Astrocyte of the hippocampus (primary cell): ENCODE measurements around the gene FAM193B.
"Not testable (repeated sequence)": the region's sequence is repeated elsewhere in the genome, so short reads cannot be mapped to it uniquely, and the experiment has no call there.

Source experiments
- DNase-seq: peaks from one replicate; pipeline ENCODE4 v3.0.0; 2011; ENCODE audit warnings: low read depth, low spot score

The FAM193B gene

DNA sequence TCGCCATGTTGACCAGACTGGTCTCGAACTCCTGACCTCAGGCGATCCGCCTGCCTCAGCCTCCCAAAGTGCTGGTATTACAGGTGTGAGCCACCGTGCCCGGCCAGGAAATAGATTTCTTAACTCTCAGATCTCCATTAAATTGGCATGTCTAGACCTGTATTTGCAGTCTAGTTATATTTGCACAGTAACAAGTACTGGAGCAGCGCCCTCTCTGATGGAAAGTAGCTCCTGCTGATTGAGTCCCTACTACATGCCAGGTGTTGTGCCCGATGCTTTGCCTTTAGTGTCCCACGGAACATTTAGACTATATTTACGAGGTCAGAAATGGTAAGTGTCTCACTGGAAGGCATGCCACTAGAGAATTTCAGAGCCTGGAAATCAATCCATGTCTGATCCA lies 21.8 kb upstream of the FAM193B start:
- DNase-seq = no peak

DNA sequence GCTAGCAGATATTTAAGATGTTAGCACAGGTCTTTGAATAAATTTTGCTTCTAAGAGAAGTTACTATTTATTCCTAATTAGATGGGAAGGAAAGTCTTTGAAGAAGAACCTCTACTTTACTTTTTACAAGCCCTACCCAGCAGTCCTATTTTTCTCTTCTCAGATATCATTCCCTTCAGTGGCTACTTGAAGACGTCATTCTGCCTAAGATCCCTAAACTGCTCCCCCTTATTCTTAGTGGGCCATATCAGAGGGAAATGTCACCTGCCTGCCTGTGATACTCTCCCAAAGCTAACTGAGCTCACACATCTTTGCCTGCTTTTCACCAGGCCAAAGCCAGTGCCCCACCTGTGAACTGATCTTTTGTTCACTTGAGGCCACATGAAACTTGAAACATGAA lies 21.1 kb upstream of the FAM193B start:
- no peak for DNase-seq

DNA sequence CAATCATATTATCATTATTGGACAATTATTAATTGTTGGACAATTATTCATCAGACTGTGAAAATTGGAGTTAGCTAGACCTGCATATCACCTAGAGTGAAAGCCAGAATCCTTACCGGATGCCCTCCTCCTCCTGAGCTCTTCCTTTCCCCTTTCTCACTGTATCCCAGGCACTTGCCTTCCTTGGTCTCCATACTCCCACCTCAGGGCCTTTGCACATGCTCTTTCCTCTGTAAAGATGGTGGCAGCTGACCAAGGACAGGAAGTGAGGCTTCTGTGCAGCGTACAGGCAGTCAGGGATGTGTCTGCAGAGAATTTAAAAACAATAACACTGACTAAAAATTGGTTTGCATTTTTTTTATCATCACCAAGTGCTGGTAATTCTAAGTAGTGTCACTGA lies 15.5 kb upstream of the FAM193B start:
- DNase-seq = no peak

DNA sequence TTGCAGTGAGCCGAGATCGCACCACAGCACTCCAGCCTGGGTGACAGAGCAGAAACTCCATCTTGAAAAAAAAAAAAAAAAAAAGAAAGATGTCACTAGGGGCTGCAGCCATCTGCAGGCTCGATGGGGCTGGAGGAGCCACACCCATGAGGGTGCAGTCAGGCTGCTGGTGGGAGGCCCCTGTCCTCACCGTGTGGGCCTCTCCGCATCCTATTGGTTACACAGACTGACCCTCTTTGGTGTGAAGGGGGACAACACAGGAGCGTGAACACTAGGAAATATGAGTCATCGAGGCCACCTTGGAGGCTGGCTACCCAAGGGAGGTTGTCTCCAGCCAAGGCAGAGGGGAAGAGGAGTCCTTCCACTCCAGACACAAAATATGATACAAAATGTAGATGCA lies 14.0 kb upstream of the FAM193B start:
- no peak for DNase-seq

DNA sequence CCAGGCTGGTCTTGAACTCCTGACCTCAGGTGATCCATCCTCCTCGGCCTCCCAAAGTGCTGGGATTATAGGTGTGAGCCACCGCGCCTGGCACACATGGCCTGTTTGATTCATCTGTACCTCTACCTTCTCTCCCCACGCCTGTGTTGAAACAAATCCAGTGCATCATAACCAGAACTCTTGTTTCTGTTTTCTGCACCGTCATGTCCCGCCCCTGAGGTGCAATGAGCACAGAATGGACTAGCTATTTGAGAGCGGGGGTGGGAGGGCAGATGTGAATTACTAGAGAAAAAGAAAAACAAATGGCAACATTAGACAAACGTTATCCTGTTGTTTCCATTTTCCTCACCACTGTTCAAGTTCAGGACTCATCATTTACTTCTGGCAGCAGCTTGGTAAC lies 10.7 kb upstream of the FAM193B start:
- DNase-seq = no peak

DNA sequence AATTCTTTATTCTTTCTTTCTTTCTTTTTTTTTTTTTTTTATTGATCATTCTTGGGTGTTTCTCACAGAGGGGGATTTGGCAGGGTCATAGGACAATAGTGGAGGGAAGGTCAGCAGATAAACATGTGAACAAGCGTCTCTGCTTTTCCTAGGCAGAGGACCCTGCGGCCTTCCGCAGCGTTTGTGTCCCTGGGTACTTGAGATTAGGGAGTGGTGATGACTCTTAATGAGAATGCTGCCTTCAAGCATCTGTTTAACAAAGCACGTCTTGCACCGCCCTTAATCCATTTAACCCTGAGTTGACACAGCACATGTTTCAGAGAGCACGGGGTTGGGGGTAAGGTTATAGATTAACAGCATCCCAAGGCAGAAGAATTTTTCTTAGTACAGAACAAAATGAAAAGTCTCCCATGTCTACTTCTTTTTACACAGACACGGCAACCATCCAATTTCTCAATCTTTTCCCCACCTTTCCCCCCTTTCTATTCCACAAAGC lies 5.1 kb upstream of the FAM193B start:
- DNase-seq = not testable (repeated sequence)

DNA sequence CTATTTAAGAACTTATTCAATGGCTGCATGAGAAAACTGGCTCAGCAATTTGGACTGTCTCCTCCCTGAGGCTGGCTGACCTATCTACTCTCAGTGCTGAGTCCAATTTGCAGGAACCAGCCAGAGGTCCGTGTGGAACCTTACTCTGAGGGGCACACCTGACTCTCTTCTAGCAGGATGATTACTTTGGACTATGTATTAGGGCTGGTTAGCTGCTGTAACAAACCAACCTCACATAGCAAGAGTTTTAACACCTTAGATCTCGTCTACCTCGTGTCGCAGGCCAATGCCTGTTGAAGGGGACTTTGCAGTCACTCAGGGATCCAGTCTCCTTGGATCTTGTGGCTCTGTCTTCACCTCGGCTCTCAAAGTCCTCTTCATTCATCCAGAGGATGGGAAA lies 3.4 kb upstream of the FAM193B start:
- no peak for DNase-seq

DNA sequence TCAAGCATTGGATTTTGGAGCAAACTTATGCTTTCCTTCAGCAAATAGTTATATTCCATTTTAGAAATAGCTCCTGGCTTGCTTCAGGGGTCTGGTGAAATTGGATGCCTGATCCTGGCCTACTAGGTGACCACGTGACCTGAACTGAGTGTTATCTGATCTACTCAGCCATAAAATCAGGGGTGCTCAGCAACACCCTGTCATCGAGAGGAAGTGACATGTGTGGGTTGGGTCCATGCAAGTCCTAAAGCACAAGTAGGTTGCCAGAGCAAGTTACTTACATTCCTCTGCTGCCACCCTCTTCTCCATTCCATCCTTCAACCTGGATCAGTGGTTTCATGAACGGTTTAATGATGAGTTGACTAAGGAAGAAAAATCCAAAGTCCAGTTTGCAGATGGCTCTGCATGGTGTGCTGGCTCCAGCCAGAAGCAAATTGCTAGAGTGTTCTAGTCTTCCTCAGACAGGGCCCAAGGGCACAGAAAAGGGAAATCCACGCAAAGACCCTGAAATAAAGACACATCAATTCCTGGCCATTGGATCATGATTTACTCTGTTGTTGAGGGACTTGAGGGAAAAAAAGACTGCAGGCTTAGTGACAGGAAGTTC lies 2.8 kb upstream of the FAM193B start:
- DNase-seq = no peak

DNA sequence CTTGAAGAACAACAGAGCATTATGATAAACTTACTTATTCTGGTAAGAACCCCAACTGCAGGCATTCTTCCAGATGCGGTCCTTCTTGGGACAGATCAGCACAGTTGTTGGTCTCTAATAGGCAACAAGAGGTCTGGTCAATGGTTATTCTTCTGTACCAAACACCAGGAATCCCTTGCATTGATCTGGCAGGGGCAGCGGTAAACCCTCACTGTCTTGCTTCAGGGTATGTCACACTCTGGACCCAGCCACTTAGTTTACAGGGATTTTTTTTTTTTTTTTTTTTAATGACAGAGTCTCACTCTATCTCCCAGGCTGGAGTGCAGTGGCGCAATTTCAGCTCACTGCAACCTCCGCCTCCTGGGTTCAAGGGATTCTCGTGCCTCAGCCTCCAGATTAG lies 1.3 kb upstream of the FAM193B start:
- no peak for DNase-seq

DNA sequence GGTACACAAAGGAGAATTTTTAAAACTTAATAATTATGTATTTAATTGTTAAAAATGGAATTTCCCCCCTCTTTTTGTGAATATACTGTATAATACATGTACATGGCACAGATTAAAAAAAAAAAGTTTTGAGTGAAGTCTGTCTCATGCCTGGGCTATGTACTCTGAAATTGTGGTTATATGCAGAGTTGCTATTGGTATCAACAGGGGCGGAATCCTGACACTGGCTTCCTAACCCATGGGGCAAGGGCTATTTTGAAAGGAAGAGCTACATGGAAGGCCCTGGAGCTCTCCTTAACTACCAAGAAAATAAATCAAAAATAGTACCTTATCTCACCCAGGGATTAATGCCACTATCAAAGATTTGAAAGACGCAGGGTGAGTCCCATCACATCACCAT lies 865 bp upstream of the FAM193B start:
- no peak for DNase-seq

DNA sequence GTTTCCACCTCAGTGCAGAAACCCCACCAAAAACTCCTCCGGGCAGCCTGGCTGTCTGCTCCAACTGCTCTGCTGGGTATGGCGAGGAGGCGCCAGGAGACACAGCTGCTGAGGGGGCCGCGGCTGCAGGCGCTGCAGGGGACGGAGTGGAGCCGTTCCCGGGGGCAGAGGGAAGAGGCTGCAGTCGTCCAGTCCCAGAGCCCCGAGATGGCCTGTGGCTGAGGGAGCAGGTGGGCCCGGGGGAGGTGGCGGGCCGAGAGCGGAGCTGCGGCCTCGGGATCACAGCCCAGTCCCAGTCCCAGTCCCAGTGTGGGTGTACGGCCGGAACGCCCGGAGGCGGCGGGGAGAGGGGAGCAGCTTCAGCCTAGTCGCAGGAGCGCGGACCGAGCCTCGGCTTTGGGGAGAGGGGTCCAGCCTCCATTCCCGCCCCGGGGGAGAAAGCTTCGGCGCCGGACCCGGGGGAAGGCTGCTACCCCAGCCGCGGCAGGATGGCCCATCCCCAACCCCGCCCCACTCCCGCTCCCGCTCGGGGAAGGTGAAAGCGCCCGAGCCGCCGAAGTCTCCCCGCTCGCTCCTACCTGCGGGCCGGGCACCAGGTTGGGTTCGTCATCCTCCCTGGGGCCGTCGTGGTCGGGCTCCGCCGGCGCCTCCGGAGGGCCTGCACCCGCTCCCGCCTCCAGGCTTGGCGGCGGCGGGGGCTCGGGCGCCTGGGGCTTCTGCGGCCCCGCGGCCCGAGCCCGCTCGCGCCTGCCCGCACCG lies 513 bp downstream of the FAM193B start:
- DNase-seq = peak; percentile 59

DNA sequence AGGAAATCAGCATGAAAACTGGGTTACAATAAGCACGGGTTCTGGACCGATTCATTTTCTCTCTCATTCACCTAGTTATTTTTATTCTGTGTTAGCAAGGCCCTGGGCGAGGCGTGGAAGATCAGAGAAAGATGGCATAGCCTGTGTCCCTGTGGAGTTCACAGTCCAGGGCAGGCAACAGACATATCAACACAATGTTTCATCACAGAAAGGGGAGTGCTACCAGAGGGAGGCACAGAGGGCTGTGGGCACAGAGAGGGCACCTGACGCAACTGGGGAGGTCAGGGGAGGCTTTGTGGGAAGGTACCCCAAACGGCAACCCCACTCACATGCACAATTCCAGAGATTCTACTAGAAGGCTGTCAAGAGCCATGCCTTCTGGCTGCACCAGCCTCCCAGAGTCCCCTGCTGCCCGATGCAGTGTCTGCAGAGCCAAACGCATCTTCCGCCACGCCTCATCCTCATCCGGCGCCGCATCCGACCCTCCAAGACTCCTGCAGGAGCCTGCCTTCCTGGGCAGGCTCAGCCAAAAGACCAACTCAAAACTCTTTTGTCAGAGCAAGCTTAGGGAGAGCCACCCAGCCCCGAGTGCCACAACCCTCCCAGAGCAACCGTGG lies 1.4 kb downstream of the FAM193B start:
- DNase-seq = peak; percentile 25

DNA sequence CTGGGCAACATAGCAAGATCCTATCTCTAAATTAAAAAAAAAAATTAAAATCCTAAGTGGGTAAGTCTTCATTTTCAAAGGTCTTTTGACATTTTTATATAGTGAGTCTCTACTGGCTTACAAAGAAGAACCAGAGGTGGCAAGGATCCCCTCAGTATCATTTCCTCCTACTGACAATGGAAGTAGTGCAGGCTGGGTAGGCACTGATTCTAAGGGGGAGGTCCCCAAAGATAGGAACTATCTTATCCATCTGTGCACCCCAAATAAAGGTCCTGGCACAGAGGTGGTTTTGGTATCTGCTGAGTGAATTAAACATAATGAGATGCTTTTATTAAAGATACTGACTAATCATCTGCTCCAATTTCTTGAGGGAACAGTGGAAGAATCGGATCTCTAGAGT lies 4.2 kb downstream of the FAM193B start:
- no peak for DNase-seq

DNA sequence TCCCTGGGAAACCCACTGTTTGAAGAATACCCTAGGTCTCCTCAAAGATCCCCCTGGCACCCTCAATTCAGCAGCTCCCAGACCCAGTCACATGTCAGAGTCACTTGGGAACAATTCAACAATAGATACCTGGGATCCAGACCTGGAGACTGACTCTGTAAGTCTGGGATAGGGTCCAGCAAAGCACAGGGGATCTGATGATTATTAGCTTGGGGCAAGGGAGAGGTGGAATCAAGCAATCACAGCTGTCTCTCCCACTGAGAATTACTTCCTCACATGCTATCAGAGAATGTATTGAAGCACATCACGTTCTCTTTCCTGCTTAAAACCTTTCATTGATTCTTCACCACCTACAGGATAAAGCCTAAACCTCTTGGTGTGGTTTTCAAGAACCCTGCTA lies 5.9 kb downstream of the FAM193B start:
- DNase-seq = no peak

DNA sequence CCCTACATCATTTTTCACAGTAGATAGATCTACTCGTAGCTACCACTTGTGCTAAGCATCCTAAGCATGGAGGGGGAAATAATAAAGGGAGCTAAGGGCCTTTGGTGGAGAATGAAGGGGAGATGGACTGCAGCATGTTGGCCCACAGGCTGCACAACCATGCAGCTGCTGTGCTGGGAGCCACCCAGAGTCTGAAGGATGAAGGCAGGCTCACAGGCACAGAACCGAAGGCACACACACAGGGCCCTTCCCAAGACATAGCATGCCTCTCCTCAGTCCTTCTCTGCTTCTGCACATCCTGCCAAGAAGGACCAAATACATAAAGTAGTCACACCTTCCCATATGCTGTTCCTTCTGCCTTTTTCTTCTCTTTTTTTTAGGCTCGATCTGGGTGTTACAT lies 6.6 kb downstream of the FAM193B start:
- DNase-seq = no peak

DNA sequence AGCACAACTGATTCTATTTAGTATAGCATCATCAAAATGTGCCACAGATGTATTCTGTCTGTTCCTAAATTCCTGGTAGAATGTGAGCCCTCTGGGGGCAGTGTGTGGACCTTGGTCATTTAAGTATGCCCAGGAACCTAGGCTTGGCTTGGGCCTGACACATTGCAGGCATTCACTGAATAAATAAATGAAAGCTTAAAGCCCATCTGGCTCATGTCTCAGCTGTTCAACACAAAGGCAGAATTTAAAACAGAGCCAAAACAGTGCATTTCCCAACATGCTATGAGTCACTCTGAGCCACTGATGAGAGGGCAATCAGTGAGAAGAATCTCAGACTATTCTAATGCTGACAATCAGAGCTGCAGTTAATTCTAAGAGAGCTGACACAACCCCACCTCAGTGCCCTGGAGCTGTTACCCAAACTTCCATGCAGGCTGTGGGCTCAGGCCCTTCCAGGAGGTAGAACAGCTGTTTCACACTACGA lies 8.1 kb downstream of the FAM193B start:
- peak; percentile 93 for DNase-seq

DNA sequence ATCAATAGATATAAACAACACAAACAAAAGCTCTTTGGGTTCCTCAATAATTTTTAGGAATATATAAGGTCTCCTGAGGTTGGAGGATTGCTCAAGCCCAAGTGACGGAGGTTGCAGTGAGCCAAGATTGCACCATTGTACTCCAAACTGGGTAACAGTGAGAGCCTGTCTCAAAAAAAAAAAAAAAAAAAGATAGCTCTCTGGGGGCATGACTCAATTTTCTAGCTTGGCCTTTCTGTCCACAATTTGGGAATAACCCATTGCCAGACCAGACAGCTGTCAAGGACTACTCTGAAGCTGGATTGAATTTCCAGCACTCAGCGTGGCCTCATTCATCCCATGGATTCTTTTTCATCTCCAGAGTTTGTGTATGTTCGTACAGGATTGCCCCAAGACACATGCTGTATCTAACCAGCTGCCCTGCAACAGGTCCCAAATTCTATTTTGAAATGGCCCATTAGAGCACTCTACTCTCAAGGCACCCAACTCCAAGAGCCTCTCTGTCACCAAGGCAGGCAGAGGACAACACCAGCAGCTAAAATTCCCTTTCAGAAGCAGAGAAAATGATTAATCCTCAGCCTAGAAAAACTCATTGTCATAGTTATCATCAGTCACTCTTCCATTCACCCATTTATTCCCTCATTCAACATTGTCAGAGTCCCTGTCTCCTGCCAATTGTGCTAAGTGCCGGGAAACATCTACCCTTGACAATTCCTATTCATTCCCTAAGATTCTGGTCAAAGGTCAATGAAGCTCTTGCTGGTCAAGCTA lies 8.7 kb downstream of the FAM193B start:
- DNase-seq = no peak

DNA sequence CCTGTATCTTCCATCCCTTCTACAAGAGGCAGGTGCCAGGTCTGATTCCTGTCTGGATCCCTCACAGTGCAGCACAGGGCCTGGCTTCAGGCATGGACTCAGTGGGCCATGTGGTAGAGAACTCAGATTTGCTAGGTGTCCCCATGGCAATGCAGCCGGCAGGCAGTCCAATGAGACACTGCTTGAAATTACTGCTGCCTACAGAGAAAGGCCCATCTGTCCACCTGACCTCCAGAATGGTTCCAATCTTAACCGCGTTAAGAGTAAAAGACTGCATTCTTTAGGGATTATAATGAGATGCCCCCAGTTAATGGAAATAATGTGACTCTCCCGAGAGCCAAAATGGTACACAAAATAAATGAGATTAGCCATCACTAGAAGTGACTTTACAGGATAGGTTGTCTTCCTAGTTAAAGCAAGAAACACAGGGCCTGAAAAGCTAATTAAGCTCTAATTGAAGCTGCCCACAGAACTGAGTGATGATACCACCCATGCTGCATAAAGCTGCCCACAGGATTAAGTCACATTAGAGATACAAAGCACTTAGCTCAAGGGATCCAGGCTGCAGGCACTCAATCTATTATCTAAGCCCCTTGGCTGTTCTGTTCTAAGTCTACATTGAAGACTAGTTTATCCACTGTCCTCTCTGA lies 11.4 kb downstream of the FAM193B start:
- no peak for DNase-seq

DNA sequence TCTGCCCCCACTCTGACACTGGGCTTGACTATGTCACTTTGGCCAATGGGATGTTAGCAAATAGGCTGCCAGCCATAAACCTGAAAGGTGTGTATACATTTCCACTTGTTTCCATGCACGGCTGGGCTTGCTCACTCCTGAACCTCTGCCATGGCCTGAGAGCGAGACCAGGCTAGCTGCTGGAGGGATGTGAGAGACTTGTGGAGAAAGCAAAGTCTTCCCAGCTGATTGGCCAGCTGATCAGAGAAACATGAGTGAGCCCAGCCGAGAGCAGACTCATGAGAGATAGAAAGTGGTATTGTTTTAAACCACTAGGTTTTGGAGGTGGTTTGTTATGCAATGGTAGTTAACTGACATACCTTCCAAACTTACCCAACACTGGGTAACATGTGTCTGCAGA lies 13.9 kb downstream of the FAM193B start:
- DNase-seq = no peak

DNA sequence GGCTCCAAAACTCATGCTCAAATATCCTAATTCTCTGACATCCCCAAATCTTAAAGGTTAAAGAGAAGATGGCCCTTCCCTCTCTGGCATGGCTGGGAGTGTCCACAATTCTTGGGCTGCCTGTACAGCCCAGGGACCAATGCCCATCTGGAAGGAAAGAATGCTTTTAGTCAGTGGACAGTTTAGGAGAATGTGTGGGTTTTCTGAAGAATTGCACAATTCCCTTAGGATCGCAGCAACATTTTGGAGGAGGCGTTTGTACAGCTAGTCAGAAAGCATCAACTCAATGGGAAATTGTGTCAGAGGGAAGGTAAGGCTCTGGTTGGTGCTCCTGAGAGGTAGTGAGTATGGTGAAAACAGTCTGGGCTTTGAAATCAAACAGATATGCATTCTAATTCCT lies 15.0 kb downstream of the FAM193B start:
- DNase-seq = no peak

DNA sequence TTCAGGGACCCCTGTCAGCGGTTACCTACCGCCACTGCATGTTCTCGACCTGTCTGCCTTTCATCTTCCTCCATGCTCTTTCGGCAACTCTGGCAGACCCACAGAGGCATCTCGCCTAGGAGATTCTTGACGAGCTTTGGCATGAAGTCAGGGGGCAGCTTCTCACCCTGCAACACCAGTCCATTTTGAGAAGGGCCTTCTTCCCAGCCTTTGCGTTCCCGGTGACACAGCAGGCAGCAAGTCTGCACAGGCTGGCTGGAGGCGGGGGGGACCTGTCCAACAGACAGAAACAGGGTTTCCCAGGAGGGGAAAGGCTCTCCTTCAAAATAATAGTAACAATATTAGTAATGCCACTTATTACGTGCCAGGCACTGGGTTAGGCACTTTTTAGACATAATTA lies 15.5 kb downstream of the FAM193B start:
- no peak for DNase-seq
